ENCODE measurements around the gene GATAD2A.

The GATAD2A gene

DNA sequence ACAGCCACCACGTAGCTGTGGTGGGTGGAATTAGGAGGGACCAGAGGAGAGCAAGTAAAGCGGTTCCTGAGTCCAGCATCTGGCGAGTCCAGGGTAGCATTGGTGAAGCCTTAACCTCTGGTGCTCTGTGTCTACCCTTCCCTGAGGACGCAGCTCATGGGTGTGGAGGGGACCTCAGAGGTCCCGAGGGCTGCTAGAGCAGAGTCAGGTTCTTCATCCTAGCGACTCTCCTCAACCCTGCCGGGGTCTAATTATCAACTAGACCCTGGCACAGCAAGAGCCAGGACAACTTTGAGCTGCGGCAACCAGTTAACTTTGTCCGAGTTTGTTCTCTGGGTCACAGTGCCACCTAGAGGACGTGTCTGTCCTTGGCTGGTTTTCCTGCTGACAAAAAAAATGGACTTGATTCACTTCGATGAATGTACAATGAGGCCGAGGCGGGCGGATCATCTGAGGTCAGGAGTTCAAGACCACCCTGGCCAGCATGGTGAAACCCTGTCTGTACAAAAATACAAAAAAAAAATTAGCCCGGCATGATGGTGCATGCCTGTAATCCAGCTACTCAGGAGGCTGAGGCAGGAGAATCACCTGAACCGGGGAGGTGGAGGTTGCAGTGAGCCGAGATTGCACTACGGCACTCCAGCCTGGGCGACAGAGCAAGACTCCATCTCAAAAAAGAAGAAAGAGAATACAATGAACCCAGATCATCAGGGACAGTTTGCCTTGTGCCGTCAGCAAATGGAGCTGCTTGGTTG, 84.9 kb downstream of the GATAD2A start:
- DNase-seq = peak; percentile 72

DNA sequence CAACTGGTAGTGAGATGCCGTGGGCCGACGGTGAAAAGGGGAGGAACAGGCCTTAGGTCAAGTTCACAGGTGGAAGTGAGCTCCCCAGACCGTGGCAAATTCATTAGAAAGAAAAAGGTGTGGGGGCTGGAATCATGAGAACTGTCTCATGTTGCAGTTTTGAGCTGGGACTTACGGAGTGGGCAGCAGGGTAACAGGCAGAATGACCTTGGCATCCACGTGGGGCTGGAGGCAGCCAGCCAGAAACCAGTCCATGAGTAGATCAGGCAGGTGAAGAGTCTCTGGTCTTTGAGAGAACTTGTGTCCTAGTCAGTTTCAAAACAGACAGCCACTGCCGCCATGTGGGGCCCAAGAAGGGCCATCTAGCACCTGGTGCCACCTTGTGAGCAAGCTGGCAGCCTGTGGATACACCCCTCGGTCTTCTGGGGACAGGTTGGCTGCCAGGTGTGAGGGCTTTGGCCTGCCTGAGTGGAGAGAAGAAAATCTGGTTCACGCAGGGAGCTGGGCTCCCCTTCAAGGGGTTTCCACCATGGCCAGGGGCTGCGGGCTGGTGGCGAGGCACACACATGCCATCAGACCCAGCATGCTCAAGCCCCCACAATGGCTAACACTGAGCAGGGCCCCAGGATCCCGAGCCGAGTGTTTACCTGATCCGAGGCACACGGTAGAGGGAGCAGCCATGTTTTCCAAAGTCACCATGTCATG, 86.0 kb downstream of the GATAD2A start:
- no peak for DNase-seq

DNA sequence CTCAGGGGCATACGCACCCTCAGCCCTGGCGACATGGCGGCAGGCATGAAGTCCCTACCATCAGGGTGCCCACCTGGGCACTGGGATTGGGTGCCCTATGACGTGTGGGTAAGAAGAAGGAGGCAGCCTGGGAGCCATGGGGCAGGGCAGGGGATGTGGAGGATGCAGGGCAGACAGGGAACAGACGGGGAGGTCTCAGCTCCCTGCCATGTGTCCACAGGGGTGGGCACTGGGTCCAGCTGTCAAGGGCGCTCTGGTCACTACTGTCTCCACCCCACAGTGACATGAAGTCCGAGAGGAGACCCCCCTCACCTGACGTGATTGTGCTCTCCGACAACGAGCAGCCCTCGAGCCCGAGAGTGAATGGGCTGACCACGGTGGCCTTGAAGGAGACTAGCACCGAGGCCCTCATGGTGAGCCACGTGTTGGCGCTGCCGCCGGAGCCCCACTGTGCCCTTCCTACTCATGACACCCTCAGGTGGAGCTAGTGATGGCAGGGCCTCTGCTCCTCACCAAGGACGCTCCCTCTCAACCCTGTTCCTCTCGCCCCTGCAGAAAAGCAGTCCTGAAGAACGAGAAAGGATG, 86.6 kb downstream of the GATAD2A start:
- no peak for DNase-seq

DNA sequence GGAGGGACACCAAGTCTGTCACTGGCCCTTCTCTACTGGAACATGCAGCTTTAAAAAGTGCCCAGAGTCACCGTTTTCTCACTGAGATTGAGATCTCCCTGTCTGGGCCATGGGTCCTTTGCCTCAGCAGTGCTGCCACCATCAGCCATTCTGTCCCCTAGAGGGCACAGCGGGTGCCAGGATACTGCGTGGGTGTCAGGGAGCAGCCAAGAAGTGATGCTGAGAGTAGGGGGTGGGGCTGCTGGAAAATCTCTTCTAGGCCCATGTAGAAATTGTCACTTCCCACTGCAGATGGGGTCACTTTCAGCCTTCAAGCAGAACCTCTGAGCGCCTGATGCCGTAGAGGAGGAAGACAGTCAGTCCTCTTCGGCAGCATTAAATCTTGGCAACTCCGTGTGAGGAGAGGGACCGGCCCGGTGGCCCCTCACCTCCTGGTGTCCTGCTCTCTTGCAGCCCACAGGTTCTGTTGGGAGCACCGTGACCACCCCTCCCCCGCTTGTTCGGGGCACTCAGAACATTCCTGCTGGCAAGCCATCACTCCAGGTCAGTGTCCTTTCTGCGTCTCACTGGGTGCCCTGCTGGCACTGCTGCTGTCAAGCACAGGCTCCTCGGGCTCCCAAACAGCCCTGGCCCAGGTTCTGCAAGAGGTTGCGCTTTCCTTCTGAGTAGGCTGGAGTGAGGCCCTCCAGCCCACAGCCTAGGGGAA, 88.5 kb downstream of the GATAD2A start:
- no peak for DNase-seq

DNA sequence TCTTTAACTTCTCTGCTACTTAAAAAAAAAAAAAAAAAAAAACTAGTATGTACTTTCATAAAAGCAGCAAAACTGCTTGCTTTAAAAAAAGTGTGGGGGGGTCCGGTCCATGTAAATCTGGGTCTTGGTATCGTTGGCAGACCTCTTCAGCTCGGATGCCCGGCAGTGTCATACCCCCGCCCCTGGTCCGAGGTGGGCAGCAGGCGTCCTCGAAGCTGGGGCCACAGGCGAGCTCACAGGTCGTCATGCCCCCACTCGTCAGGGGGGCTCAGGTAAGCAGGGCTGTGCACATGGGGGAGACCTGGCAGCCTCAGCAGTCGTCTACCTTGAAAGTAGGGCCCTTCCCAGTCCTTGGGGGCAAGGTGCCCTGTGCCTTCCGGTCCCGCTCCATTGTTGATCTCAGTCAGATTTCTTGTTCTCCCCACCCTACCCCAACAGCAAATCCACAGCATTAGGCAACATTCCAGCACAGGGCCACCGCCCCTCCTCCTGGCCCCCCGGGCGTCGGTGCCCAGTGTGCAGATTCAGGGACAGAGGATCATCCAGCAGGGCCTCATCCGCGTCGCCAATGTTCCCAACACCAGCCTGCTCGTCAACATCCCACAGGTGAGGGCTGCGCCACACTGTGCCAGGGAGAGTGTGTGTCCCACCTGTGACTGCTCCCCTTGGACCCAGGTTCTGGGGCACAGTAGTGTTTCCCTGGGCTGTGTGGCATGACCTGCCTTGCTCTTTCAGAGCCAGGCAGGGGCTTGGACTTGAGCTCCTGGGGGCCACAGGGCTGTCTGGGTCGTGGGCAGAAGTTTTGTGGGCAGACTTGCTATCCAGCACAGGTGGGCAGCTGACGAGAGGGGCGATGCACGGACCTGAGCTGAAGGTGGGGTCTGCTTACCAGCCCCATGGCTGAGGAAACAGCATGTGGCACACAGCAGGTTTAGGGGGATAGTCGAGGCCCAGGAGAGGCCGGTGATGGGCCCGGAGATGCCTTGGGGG, 90.4 kb downstream of the GATAD2A start:
- DNase-seq = no peak

DNA sequence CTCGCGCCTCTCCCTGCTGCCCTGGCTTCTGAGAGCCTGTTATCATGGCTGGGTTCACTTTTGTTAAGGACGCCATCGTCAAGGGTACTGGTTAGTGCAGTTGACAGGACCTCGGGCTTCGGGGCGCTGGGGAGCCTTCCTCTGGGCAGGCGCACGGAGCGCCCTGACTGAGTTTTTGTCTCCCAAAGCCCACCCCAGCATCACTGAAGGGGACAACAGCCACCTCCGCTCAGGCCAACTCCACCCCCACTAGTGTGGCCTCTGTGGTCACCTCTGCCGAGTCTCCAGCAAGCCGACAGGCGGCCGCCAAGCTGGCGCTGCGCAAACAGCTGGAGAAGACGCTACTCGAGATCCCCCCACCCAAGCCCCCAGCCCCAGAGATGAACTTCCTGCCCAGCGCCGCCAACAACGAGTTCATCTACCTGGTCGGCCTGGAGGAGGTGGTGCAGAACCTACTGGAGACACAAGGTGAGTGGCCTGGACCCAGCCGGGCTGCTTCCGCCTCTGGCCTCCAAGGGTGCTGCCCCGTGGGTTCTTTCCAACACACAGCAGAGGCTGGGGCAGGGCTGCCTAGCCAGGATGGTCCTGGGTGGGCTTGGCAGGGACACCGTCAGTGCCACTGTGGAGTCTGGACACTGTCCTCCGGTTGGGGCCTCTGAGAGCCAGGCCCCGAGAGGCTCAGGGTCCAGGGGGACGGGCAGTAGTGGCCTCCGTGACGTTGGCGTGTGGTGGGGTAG, 92.9 kb downstream of the GATAD2A start:
- DNase-seq = no peak

DNA sequence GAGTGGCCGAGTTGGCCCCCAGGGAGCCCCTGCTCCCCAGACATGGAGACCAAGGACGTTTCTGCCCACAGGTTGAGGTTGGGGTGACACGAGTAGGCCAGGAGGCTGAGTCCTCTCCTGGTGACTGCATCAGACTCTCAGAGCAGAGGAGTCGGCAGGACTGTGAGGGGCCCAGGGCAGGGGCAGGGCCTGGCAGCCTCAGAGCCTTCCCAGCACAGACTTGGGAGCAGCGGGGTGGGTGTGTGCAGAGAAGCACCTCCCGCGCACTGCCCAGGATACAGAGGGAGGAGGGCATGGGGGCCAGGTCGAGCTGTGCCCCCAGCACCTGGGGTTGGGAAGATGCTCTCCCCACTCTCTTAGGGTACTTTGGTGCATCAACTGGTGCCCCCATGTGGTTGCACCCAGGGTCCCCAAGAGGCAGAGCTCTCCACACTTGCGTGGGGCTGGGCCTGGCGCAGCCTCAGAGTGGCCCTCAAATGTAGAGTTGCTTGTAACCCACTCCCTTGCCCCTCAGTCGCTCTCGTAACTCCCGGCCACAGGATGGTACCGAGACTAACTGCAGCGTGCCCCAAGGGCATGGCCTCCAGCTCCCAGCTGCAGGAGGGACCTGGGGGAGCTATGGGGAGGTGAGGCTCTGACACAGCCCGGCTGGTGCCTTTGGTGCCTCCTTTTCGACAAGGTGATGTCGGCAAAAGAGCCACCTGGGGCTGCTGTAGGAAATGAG, 94.0 kb downstream of the GATAD2A start:
- DNase-seq = no peak

DNA sequence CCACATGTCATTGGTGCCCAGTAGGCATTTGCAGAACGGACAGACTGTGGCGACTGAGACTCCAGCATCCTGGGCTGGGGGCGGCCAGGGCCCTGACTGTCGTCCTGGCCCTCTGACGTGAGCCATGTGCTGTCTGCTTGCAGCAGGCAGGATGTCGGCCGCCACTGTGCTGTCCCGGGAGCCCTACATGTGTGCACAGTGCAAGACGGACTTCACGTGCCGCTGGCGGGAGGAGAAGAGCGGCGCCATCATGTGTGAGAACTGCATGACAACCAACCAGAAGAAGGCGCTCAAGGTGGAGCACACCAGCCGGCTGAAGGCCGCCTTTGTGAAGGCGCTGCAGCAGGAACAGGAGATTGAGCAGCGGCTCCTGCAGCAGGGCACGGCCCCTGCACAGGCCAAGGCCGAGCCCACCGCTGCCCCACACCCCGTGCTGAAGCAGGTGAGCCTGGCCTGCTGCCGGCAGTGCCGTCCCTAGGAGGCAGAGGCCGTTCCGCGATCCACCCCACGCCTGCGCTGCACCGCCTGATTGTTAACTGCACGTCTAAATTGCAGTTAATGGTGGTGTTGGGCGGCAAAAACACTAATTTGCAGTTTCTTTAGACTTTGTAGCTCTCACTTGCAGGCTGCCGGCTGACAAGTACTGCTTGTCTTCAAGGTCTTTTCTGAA, 95.6 kb downstream of the GATAD2A start:
- no peak for DNase-seq

DNA sequence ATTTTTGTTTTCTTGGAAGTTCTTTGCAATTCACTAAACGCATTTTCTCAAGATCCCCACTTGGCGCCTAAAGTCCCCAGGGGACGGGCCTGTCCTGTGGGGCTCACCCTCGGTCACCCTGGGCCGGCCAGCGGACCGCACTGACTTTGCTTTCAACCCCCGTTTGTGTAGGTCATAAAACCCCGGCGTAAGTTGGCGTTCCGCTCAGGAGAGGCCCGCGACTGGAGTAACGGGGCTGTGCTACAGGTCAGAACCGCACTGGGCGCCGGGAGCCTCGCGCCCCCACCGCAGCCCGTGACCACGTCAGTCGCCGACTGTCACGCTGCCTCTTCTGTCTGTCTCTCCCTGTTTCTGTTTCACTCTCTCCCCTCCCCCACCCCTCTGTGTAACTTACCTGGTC, 96.3 kb downstream of the GATAD2A start:
- no peak for DNase-seq

DNA sequence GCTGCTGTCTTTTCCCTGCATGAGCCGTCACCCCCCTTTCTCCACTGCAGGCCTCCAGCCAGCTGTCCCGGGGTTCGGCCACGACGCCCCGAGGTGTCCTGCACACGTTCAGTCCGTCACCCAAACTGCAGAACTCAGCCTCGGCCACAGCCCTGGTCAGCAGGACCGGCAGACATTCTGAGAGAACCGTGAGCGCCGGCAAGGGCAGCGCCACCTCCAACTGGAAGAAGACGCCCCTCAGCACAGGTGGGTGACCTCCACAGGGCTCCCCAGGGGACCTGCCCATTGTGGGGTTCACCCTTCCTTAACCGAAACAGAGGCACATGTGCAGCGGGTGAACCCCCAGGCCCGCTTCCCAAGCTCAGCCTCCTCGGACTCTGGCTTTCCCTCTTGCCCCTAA, 96.8 kb downstream of the GATAD2A start:
- DNase-seq = no peak

DNA sequence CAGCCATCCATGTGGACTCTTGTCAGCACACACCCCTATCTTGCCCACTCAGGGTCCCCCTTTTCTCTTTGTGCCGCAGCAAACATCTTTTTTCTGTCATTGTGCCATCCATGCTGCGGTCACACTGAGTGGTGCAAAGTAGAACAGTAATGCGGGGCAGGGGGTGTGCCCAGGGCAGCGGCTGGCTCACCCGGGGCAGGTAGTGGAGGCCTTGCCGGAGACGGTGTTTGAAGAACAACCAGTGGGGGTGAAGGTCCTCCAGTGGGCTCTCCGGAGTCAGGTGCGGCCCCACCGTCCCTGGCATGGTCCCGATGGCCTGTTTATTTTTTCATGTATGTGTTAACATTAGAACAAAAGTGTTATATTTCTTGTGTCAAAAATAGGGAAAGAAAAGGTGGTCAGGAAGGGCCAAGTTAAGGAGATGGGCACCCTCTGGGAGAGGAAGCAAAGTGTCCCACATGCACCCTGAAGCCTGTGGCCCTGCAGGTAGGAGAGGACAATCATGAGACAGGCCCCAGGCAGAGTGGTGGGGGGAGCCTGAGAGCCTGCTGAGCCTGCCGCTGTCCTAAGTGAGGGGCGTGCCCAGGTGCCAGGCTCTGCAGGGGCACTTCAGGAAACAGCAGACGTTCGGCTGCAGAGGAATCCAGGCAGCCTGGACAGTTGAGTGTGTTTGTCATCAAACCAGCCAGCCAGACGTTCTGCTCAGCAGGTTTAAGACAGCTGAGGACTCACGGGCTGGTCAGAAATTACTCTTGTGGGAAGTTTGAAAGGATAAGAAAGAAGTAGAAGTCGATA, 97.5 kb downstream of the GATAD2A start:
- no peak for DNase-seq

DNA sequence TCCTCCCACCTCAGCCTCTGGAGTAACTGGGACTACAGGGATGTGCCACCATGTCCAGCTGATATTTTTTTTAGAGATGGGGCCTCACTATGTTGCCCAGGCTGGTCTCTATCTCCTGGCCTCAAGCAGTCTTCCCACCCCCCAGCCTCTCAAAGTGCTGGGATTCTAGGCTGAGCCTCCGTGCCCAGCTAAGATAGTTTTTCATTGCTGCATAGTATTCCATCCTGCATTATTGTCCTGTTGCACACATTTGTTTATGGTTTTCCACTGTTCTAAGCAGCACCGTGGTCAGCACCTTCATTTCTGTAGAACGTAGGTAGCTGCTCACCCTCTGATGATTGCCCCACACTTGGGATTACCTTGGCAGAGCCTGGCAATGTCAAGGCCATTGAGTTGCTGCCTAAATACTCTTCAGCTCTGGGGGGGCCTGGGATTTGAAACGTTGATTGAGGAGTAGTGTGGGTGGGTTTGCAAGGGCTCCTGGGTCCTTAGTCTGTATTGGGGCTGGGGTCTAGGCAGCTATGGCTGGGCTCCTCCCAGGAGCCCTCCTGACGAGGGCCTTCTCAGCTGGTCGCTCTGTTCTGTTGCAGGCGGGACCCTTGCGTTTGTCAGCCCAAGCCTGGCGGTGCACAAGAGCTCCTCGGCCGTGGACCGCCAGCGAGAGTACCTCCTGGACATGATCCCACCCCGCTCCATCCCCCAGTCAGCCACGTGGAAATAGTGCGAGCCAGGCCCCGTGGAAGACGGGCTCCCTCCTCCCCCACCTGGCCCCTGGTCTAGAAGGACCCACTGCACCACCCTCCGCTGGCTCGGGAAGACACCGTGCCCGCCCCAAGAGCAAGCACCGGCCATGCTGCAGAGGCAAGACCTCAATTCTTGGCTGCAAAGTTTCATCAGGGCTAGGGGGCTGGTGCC, 99.5 kb downstream of the GATAD2A start:
- DNase-seq = no peak

DNA sequence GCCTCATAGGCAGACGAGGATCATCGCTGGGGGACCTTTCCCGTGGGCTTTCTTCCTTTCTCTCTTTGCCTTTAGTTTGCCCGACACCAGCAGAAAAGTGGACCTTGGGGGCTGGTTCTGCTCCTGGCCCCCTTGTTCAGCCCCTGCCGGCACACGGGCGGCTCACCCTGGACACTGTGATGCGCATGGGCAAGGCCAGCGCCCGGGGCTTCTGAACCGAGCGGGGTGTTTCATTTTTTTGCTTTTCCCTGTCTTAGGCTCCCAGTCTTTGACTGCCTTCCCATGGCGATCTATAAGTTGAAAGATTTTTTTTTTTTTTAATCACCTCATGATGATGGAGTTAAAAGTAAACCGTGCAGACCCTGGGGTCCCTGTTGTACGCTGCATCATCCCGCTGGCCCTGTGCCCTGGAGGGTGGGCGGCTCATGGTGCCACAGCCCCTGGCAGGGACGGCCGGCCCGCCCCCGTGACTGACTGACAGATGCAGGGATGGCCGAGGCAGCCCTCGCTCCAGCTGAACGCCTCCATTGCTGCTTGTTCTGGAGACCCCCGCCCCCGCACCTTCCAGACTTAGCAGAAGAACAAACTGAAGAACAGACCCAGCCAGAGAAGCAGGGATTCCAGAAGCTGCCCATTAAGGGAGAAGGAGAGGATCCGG, 100.3 kb downstream of the GATAD2A start:
- no peak for DNase-seq

DNA sequence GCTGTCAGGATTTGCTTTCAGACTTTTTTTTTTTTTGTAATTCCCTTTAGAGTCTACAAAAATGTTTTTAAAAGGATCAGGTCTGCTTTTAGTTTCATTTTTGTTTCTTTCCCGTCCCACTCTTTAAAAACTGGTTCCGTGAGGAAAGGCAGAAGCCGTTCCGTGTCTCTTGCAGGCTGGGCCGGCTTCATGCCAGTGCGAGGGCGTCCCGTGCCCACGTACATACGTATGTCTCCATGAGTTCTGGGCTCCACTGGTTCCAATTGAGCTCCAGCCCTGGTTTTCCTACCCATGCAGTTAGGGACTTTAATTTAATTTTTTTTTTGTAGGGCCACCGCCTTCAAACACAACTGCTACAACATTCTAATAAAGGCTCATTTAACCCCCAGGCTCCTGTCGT, 101.1 kb downstream of the GATAD2A start:
- DNase-seq = no peak

DNA sequence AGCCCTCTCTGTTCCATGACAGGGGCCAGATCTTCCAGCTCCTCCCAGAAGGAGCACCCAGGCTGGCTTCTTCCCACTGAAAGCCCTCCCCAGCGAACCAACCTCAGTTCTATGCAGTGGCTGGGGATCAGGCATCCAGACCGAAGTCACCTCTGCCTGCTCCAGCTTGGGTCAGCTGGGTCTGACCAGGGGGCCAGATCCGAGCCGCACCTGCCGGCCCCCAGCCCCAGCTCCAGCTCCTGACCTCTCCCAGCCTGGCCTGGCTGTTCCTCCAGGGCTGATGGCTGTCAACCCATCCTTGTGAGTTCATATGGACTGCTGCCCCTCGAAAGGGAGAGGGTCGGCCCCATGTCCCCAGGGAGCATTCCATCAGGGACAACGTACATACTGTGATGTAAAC, 101.9 kb downstream of the GATAD2A start:
- DNase-seq = no peak

DNA sequence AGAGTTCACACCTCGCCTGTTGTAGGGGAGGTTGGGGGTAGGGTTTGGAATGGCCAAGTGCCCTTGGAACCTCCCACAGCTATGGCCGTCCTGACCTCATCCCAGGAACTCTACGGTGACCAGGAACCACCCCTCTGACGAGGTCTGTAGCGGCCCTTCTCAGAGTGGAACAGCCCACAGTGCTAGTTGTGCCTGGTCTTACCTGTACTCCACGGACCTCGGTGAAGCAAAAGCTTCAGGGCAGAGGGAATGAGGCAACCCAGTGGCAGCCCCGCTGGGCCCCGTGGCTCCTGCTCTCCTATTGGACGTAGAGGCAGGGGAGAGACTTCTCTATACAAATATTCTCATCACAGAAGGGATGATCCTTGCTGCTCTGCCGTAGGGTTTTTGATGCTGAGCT, 102.7 kb downstream of the GATAD2A start:
- no peak for DNase-seq

DNA sequence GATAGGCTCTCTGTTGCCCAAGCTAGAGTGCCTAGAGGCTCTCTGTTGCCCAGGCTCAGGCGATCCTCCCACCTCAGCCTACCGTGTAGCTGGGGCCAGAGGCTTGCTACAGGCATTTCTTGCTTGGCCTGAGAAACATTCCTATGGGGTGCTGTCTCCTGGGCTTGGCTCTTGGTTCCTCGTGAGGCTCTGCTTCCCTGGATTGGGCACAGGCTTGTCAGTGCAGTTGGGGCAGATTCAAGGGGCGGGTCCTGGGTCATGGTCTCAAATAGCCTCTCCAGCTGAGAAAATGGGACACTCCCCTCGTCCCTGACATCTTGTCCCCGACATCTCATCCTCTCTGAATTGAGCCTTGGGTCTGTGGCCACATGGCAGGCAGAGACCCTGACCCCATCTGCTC, 105.0 kb downstream of the GATAD2A start:
- DNase-seq = no peak

DNA sequence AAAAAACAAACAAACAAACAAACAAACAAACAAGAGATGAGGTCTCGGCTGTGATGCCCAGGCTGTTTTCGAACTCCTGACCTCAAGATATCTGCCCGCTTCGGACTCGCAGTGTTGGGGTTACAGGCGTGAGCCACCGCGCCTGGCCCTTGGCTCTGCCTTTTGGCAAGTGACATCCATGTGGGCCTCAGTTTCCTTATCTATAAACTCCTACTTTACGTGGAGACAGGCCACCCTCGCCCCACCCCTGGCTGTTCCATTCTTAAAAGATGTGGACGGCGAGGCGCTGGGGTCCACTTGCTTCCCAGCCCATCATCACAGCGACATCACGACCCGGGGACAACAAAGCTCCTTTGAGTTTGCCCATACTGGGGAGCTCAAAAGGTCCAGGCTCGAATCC, 108.2 kb downstream of the GATAD2A start:
- DNase-seq = no peak
